ENCODE results near the gene KCNK18.

The KCNK18 gene

GRCh38 chr10:117197189-117197588 is at the start of gene KCNK18:
Gene KCNK18, plus strand, starts transcription at chr10:117197489. Its CDS starts 0 bp downstream, at chr10:117197489.
- no peak for DNase-seq

GRCh38 chr10:117148284-117148683 is 49.0 kb upstream of the KCNK18 start:
- no peak for DNase-seq

- no peak for DNase-seq
Observed at GRCh38 chr10:117152668-117153067, 44.6 kb upstream of the KCNK18 start.

GRCh38 chr10:117158297-117158696 is 39.0 kb upstream of the KCNK18 start:
- no peak for DNase-seq

GRCh38 chr10:117159390-117159789 is 37.9 kb upstream of the KCNK18 start:
- no peak for DNase-seq

- no peak for DNase-seq
Observed at GRCh38 chr10:117160567-117160966, 36.7 kb upstream of the KCNK18 start.

GRCh38 chr10:117161386-117162033 is 35.8 kb upstream of the KCNK18 start:
- DNase-seq = no peak

- no peak for DNase-seq
Observed at GRCh38 chr10:117162093-117163060, 34.9 kb upstream of the KCNK18 start.

GRCh38 chr10:117163061-117163953 is 34.0 kb upstream of the KCNK18 start:
- DNase-seq = no peak

GRCh38 chr10:117163954-117164548 is 33.2 kb upstream of the KCNK18 start:
- no peak for DNase-seq

GRCh38 chr10:117164592-117165537 is 32.4 kb upstream of the KCNK18 start:
- DNase-seq = no peak

GRCh38 chr10:117165538-117166417 is 31.5 kb upstream of the KCNK18 start:
- DNase-seq = no peak

GRCh38 chr10:117166418-117167345 is 30.6 kb upstream of the KCNK18 start:
- no peak for DNase-seq

GRCh38 chr10:117167346-117167788 is 29.9 kb upstream of the KCNK18 start:
- no peak for DNase-seq

- DNase-seq = peak; percentile 68
Observed at GRCh38 chr10:117167789-117168674, 29.3 kb upstream of the KCNK18 start.

GRCh38 chr10:117168729-117169128 is 28.6 kb upstream of the KCNK18 start:
- DNase-seq = no peak

GRCh38 chr10:117169480-117169879 is 27.8 kb upstream of the KCNK18 start:
- DNase-seq = no peak

- DNase-seq = no peak
Observed at GRCh38 chr10:117170244-117170643, 27.0 kb upstream of the KCNK18 start.
